Activated naive CD4-positive, alpha-beta T cell treated with anti-CD3 and anti-CD28 coated beads for 36 hours (primary cell): ENCODE results near the gene MMEL1. TPM values are rescaled to one million over a fixed set of nuclear protein-coding genes. Genes with fewer than 3 reads are reported as not detected.
"Not testable (repeated sequence)": the region's sequence is repeated elsewhere in the genome, so short reads cannot be mapped to it uniquely, and the experiment has no call there.

Experiments used
- CTCF ChIA-PET: fragments of 350-600 bp; sonication (Branson Sonifier 250); formaldehyde crosslinking; loops from one replicate; lab custom pipeline; 2021; ENCODE audit warnings: antibody characterized with exemption; lab: Charles Lee
- DNase-seq: peaks from one replicate; pipeline ENCODE4 v3.0.0-alpha.2; 2020
- H3K27ac Mint-ChIP-seq: one replicate; pipeline ENCODE4 v1.8.0; 2021; ENCODE audit warnings: mild to moderate bottlenecking, mixed read lengths
- H3K27me3 Mint-ChIP-seq: one replicate; pipeline ENCODE4 v1.8.0; 2021; ENCODE audit warnings: low read depth, mixed read lengths
- H3K36me3 Mint-ChIP-seq: one replicate; pipeline ENCODE4 v1.8.0; 2021; ENCODE audit warnings: low read depth, mixed read lengths
- H3K4me1 Mint-ChIP-seq: one replicate; pipeline ENCODE4 v1.8.0; 2021; ENCODE audit warnings: low read depth, mixed read lengths
- H3K4me3 Mint-ChIP-seq: one replicate; pipeline ENCODE4 v1.8.0; 2021; ENCODE audit warnings: mild to moderate bottlenecking, moderate library complexity, mixed read lengths
- H3K9me3 Mint-ChIP-seq: one replicate; pipeline ENCODE4 v1.8.0; 2021; ENCODE audit warnings: mixed read lengths
- intact Hi-C: fragments of 100-400 bp; cut with micrococcal nuclease; formaldehyde crosslinking; loops from one replicate; pipeline ENCODE4 v1.15.1; 2023
- total RNA-seq, 2 experiments: library from RNA; stranded (reverse); gene quantifications; one replicate each; pipeline ENCODE4 v1.2.3, GENCODE V29; 2021

The MMEL1 gene
- total RNA-seq, 2 experiments from 2014 or later, result 1.2 to 1.5 TPM

GRCh38 chr1:2558420-2558819, 74.4 kb downstream of the MMEL1 start:
- Mint-ChIP-seq H3K4me1 (peaks cover 31% of the 10 kb centered on the region), H3K9me3 (no peaks in the 10 kb centered on the region), H3K4me3 (peak overlapping the region; percentile 58), H3K27me3 (no peaks in the 10 kb centered on the region), H3K27ac (peak overlapping the region; percentile 99), H3K36me3 (peaks cover 11% of the 10 kb centered on the region)
- DNase-seq, result no peak
- intact Hi-C loops, result no loop called here
- CTCF ChIA-PET, result no interaction called here

- Mint-ChIP-seq H3K9me3 (no peaks in the 10 kb centered on the region), H3K36me3 (peaks cover 11% of the 10 kb centered on the region), H3K4me1 (peaks cover 31% of the 10 kb centered on the region), H3K27ac (peak overlapping the region; percentile 99), H3K27me3 (no peaks in the 10 kb centered on the region), H3K4me3 (peak overlapping the region; percentile 93)
- no peak for DNase-seq
- CTCF ChIA-PET, result interaction anchor here (2.4 kb wide), 1 partner anchor 25 kb away, joined by 11 read pairs; no protein-coding TSS in a partner anchor
- intact Hi-C loops, result no loop called here
These were observed 75.1 kb downstream of the MMEL1 start for GRCh38 chr1:2557482-2558400.

- Mint-ChIP-seq H3K27ac (peak overlapping the region; percentile 99), H3K4me3 (peak overlapping the region; percentile 93), H3K36me3 (peaks cover 11% of the 10 kb centered on the region), H3K9me3 (no peaks in the 10 kb centered on the region), H3K4me1 (peaks cover 31% of the 10 kb centered on the region), H3K27me3 (no peaks in the 10 kb centered on the region)
- intact Hi-C loops, result loop anchor here (1.0 kb wide), 2 partner anchors 21 to 28 kb away; no protein-coding TSS in a partner anchor
- DNase-seq, result peak; percentile 56
- CTCF ChIA-PET, result interaction anchor here (0.8 to 2.4 kb wide), 5 partner anchors 10 to 29 kb away, joined by 4 to 11 read pairs (median 5); partner anchors contain the start of gene PRXL2B
These were observed 75.9 kb downstream of the MMEL1 start for GRCh38 chr1:2556678-2557481.

GRCh38 chr1:2556277-2556677, 76.5 kb downstream of the MMEL1 start, which contains the start of gene TNFRSF14:
TSS of gene TNFRSF14 (plus strand) at chr1:2556371. CDS start at chr1:2556665, 294 bp downstream.
- intact Hi-C loops, result loop anchor here (1.0 kb wide), 2 partner anchors 22 to 29 kb away; no protein-coding TSS in a partner anchor
- CTCF ChIA-PET, result interaction anchor here (0.7 to 2.4 kb wide), 6 partner anchors 9 to 30 kb away, joined by 3 to 11 read pairs (median 5); partner anchors contain the start of gene PRXL2B
- peak within 1 kb of the TSS; percentile 99 for H3K27ac Mint-ChIP-seq
- no peaks in the 10 kb centered on the region for H3K9me3 Mint-ChIP-seq
- peaks cover 11% of the 10 kb centered on the region for H3K36me3 Mint-ChIP-seq
- H3K4me3 Mint-ChIP-seq, result peak within 1 kb of the TSS; percentile 93
- peak; percentile 81 for DNase-seq
- H3K27me3 Mint-ChIP-seq, result no peaks in the 10 kb centered on the region
- H3K4me1 Mint-ChIP-seq, result peaks cover 31% of the 10 kb centered on the region

GRCh38 chr1:2555634-2556276, 77.1 kb downstream of the MMEL1 start:
- Mint-ChIP-seq H3K4me1 (peaks cover 35% of the 10 kb centered on the region), H3K9me3 (no peaks in the 10 kb centered on the region), H3K27ac (peak overlapping the region; percentile 99), H3K36me3 (peaks cover 11% of the 10 kb centered on the region), H3K4me3 (peak overlapping the region; percentile 93), H3K27me3 (no peaks in the 10 kb centered on the region)
- peak; percentile 91 for DNase-seq
- intact Hi-C loops, result loop anchor here (1.0 to 2.0 kb wide), 4 partner anchors 23 to 231 kb away; no protein-coding TSS in a partner anchor
- CTCF ChIA-PET, result interaction anchor here (0.7 to 2.4 kb wide), 6 partner anchors 9 to 30 kb away, joined by 3 to 11 read pairs (median 5); partner anchors contain the start of gene PRXL2B

GRCh38 chr1:2554621-2555387, 78.0 kb downstream of the MMEL1 start:
- Mint-ChIP-seq H3K4me1 (peaks cover 36% of the 10 kb centered on the region), H3K9me3 (no peaks in the 10 kb centered on the region), H3K27ac (peak overlapping the region; percentile 99), H3K27me3 (no peaks in the 10 kb centered on the region), H3K36me3 (peaks cover 11% of the 10 kb centered on the region), H3K4me3 (peak overlapping the region; percentile 93)
- CTCF ChIA-PET, result interaction anchor here (2.0 to 2.4 kb wide), 2 partner anchors 23 to 28 kb away, joined by 9 to 11 read pairs; no protein-coding TSS in a partner anchor
- intact Hi-C loops, result loop anchor here (1.0 to 2.0 kb wide), 2 partner anchors 87 to 232 kb away; no protein-coding TSS in a partner anchor
- peak; percentile 76 for DNase-seq

GRCh38 chr1:2553871-2554620, 78.8 kb downstream of the MMEL1 start:
- intact Hi-C loops, result loop anchor here (2.0 kb wide), 1 partner anchor 233 kb away; no protein-coding TSS in a partner anchor
- no peak overlapping the region for H3K4me3 Mint-ChIP-seq
- no peaks in the 10 kb centered on the region for H3K9me3 Mint-ChIP-seq
- H3K27me3 Mint-ChIP-seq, result no peaks in the 10 kb centered on the region
- H3K27ac Mint-ChIP-seq, result peak overlapping the region; percentile 99
- CTCF ChIA-PET, result no interaction called here
- H3K36me3 Mint-ChIP-seq, result peaks cover 11% of the 10 kb centered on the region
- H3K4me1 Mint-ChIP-seq, result peaks cover 37% of the 10 kb centered on the region
- DNase-seq, result no peak

- H3K4me3 Mint-ChIP-seq, H3K36me3 Mint-ChIP-seq, CTCF ChIA-PET, H3K27me3 Mint-ChIP-seq, intact Hi-C loops, H3K9me3 Mint-ChIP-seq, DNase-seq: not testable (repeated sequence)
- Mint-ChIP-seq H3K4me1 (peaks cover 36% of the 10 kb centered on the region), H3K27ac (peak overlapping the region; percentile 46)
These were observed 79.7 kb downstream of the MMEL1 start for GRCh38 chr1:2553076-2553475.

- no peaks in the 10 kb centered on the region for H3K9me3 Mint-ChIP-seq
- DNase-seq, result no peak
- no peaks in the 10 kb centered on the region for H3K27me3 Mint-ChIP-seq
- intact Hi-C loops, result no loop called here
- no peak overlapping the region for H3K27ac Mint-ChIP-seq
- CTCF ChIA-PET, result interaction anchor here (0.7 kb wide), 1 partner anchor 33 kb away, joined by 3 read pairs; no protein-coding TSS in a partner anchor
- no peak overlapping the region for H3K4me3 Mint-ChIP-seq
- peaks cover 30% of the 10 kb centered on the region for H3K4me1 Mint-ChIP-seq
- peaks cover 8% of the 10 kb centered on the region for H3K36me3 Mint-ChIP-seq
These were observed 80.6 kb downstream of the MMEL1 start for GRCh38 chr1:2552189-2552588.

- H3K4me1 Mint-ChIP-seq, result peaks cover 29% of the 10 kb centered on the region
- H3K4me3 Mint-ChIP-seq, H3K27ac Mint-ChIP-seq, H3K27me3 Mint-ChIP-seq, intact Hi-C loops, H3K36me3 Mint-ChIP-seq, H3K9me3 Mint-ChIP-seq, DNase-seq: not testable (repeated sequence)
- CTCF ChIA-PET, result interaction anchor here (0.6 to 0.7 kb wide), 2 partner anchors 10 to 34 kb away, joined by 3 read pairs; no protein-coding TSS in a partner anchor
These were observed 81.3 kb downstream of the MMEL1 start for GRCh38 chr1:2551544-2551943.
